Hepatocyte (in vitro differentiated cells): Measurements from ENCODE around the gene ATP1B4.

ENCODE experiments used
- CTCF ChIP-seq: fragments of 200-600 bp; sonication (generic); IDR thresholded peaks from 2 replicates; pipeline ENCODE4 v1.5.1; 2016; ENCODE audit warnings: antibody characterized with exemption, mild to moderate bottlenecking; ENCODE audit not compliant: poor library complexity
- EZH2phosphoT487 ChIP-seq: fragments of 200-600 bp; sonication (generic); IDR thresholded peaks from one replicate; pipeline ENCODE4 v1.6.1; 2018; ENCODE audit warnings: antibody characterized with exemption, mild to moderate bottlenecking, low read depth, moderate library complexity; ENCODE audit not compliant: unreplicated experiment, severe bottlenecking

GRCh38 chrX:120378570-120378969 lies 16.7 kb downstream of the ATP1B4 start:
- TF ChIP-seq CTCF: no peak
- no peak for TF ChIP-seq EZH2phosphoT487
